T-cell (primary cell): ENCODE measurements around the gene MEIS1. TPM values are rescaled to one million over a fixed set of nuclear protein-coding genes. Genes with fewer than 3 reads are reported as not detected.

ENCODE experiments used
- ATAC-seq, 4 experiments: fragments of 200-7000 bp in 3 of 4; fragments of 150-1000 bp in 1 of 4; cut with Tn5 transposase; replicated peaks in 1 of 4; 1 replicate in 3 of 4; 2 replicates in 1 of 4; pipeline ENCODE4 v1.10.0; 2021; ENCODE audit warnings: moderate library complexity in 3 of 4, mild to moderate bottlenecking in 2 of 4, moderate number of reproducible peaks in 1 of 4
- CTCF ChIA-PET, 2 donors: fragments of 300-600 bp; sonication (Branson Sonifier 250); formaldehyde crosslinking; loops; one replicate each; lab custom pipeline; 2022; ENCODE audit warnings: antibody characterized with exemption in 2 of 2; lab: Charles Lee
- POLR2A ChIA-PET, 2 donors: fragments of 300-600 bp; sonication (Branson Sonifier 250); formaldehyde crosslinking; loops; one replicate each; lab custom pipeline; 2022; ENCODE audit warnings: antibody characterized with exemption in 2 of 2; lab: Charles Lee
- DNase-seq, 35 experiments: peaks; one replicate each; pipeline versions ENCODE4 v3.0.0 to v3.0.0-alpha.2; 2013 to 2023
- H3K27ac ChIP-seq: one replicate; pipeline ENCODE4 v1.5.1; 2013; ENCODE audit warnings: low read length
- H3K27me3 ChIP-seq, 2 experiments: replicated peaks in 1 of 2; 1 replicate in 1 of 2; 2 replicates in 1 of 2; pipeline versions ENCODE4 v1.6.1 to v1.7.0; 2013; ENCODE audit warnings: low read length in 1 of 2, mixed read lengths in 1 of 2; ENCODE audit not compliant: control insufficient read depth in 2 of 2, insufficient read depth in 2 of 2; ENCODE audit errors: extremely low read depth in 1 of 2
- H3K36me3 ChIP-seq, 2 donors: 1 replicate in 1 of 2; 2 replicates in 1 of 2; pipeline versions ENCODE4 v1.6.1 to v1.7.0; 2013; ENCODE audit warnings: low read length in 1 of 2; ENCODE audit not compliant: control insufficient read depth in 2 of 2, insufficient read depth in 1 of 2; ENCODE audit errors: extremely low read depth in 1 of 2
- H3K4me1 ChIP-seq, 2 experiments: 1 replicate in 1 of 2; 2 replicates in 1 of 2; pipeline versions ENCODE4 v1.6.1 to v1.7.0; 2013; ENCODE audit warnings: low read length in 2 of 2, mixed read lengths in 1 of 2; ENCODE audit not compliant: insufficient read depth in 2 of 2, control insufficient read depth in 1 of 2; ENCODE audit errors: extremely low read depth in 1 of 2
- H3K4me3 ChIP-seq, 2 donors: 1 replicate in 1 of 2; 2 replicates in 1 of 2; pipeline versions ENCODE4 v1.5.1 to v1.7.0; 2013; ENCODE audit warnings: mild to moderate bottlenecking in 2 of 2, low read length in 1 of 2, moderate library complexity in 1 of 2; ENCODE audit not compliant: control insufficient read depth in 1 of 2; ENCODE audit errors: extremely low read depth in 1 of 2
- H3K9me3 ChIP-seq: 2 replicates; pipeline ENCODE4 v1.7.0; 2013
- H3K27ac Mint-ChIP-seq, 2 donors: one replicate each; pipeline ENCODE4 v1.8.0; 2020 to 2021; ENCODE audit warnings: mild to moderate bottlenecking in 2 of 2, mixed read lengths in 2 of 2
- H3K27me3 Mint-ChIP-seq, 2 donors: one replicate each; pipeline ENCODE4 v1.8.0; 2021 to 2022; ENCODE audit warnings: mixed read lengths in 2 of 2
- H3K36me3 Mint-ChIP-seq: one replicate; pipeline ENCODE4 v1.8.0; 2021; ENCODE audit warnings: mixed read lengths
- H3K4me1 Mint-ChIP-seq, 3 donors: one replicate each; pipeline ENCODE4 v1.8.0; 2020 to 2022; ENCODE audit warnings: mixed read lengths in 3 of 3, mild to moderate bottlenecking in 1 of 3
- H3K4me3 Mint-ChIP-seq, 3 donors: one replicate each; pipeline ENCODE4 v1.8.0; 2020 to 2022; ENCODE audit warnings: mild to moderate bottlenecking in 3 of 3, mixed read lengths in 3 of 3, moderate library complexity in 3 of 3
- H3K9me3 Mint-ChIP-seq, 3 donors: one replicate each; pipeline ENCODE4 v1.8.0; 2020 to 2022; ENCODE audit warnings: mixed read lengths in 3 of 3
- WGBS: methylation state at CpG from one replicate; pipeline ENCODE4 v1.1.5; 2013; ENCODE audit warnings: missing lambda C conversion rate; ENCODE audit not compliant: insufficient coverage; 5-methylcytosine and 5-hydroxymethylcytosine counted together
- total RNA-seq, 35 experiments: library from RNA in 6 of 35; stranded (reverse) in 6 of 35; fragments of 120-200 nt in 1 of 35; gene quantifications; one replicate each; pipeline versions ENCODE4 v1.2.1 to v1.2.4 and lab custom pipeline; 2013 to 2026

Gene MEIS1
- total RNA-seq, 5 donors from 2014 or later (not counting 1 experiment from before 2014, with no cell fraction given), result 0.32 to 3.4 (median 0.90) TPM

DNA sequence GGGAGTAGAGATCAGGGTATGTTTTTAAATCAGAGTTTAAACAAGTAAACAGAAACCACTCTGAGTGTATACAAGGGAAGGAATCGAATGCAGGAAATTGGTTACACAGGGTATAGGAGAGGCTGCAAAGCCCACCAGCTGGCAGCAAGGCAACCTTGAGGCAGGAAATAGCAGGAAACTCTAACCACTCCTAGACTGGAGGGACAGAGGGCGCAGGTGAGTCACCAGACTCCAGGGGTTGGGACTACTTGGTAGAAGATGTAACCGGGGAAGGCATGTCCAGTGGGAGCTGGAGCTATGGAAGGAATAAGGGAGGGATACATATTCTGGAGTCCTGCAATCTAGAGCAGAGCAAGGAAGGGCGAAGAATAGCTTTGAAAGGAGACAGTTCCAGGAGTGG is 152.3 kb downstream of the MEIS1 start:
- DNase-seq (no peak), ATAC-seq (no peak)
- Mint-ChIP-seq H3K27ac (no peak overlapping the region), H3K9me3 (peaks cover 0 to 6% (median 0%) of the 10 kb centered on the region in 3 donors), H3K36me3 (no peaks in the 10 kb centered on the region), H3K4me3 (no peak overlapping the region), H3K4me1 (no peaks in the 10 kb centered on the region), H3K27me3 (peaks cover 0 to 6% of the 10 kb centered on the region in 2 donors)
- POLR2A ChIA-PET, result no interaction called here
- Histone ChIP-seq H3K4me1 (no peaks in the 10 kb centered on the region), H3K36me3 (no peaks in the 10 kb centered on the region), H3K9me3 (no peaks in the 10 kb centered on the region), H3K27ac (no peak overlapping the region), H3K4me3 (no peak overlapping the region), H3K27me3 (peaks cover 0 to 17% of the 10 kb centered on the region in 2 experiments)
- no CpG with 5 or more reads among the region's 4 CpGs for WGBS
- CTCF ChIA-PET, result no interaction called here

DNA sequence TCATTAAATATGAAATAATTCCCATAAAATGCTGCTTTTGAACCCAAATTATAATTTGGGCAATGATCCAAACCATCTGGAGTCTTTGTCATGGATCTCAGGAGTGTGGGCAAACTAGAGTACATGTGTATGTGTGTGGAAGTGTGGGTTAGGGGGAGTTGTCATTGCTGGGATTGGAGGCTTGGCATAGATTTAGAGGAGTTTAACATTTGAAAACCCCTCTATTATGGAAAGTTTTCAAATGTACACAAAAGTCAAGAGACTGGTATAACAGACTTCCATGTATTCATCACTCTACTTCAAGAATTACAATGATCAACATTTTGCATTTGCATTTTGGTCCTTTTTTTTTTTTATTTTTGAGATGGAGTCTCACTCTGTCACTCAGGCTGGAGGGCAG is 159.1 kb downstream of the MEIS1 start:
- Mint-ChIP-seq H3K27ac (no peak overlapping the region), H3K4me1 (no peaks in the 10 kb centered on the region), H3K4me3 (no peak overlapping the region), H3K36me3 (no peaks in the 10 kb centered on the region), H3K27me3 (no peaks in the 10 kb centered on the region), H3K9me3 (peaks cover 0 to 6% (median 0%) of the 10 kb centered on the region in 3 donors)
- ChIA-PET POLR2A (no interaction called here), CTCF (no interaction called here)
- Histone ChIP-seq H3K4me1 (no peaks in the 10 kb centered on the region), H3K4me3 (no peak overlapping the region), H3K27me3 (peaks cover 0 to 2% of the 10 kb centered on the region in 2 experiments), H3K27ac (no peak overlapping the region), H3K36me3 (no peaks in the 10 kb centered on the region), H3K9me3 (no peaks in the 10 kb centered on the region)
- ATAC-seq, result no peak
- no peak for DNase-seq

DNA sequence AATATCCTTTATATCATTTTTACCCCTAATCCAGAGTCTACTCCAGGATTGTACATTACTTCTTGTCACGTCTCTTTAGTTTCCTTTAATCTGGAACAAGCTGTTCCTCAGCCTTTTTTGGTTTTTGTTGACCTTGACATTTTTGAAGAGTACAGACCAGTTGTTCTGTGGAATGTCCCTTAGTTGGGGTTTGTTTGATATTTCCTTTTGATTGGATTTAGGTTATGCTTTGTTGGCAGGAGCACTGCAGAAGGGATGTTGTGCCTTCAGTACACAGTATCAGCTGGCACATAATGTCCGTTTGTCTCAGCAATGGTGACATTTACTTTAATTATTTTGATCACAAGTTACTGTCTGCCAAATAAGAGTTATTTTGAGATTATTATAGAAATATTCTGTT is 160.6 kb downstream of the MEIS1 start:
- H3K4me1 Mint-ChIP-seq, result no peaks in the 10 kb centered on the region
- DNase-seq, result no peak
- H3K4me1 ChIP-seq, result no peaks in the 10 kb centered on the region
- H3K27me3 ChIP-seq, result peaks cover 0 to 2% of the 10 kb centered on the region in 2 experiments
- 83% methylated on average over 1 of the region's 2 CpGs for WGBS
- H3K27ac Mint-ChIP-seq, result no peak overlapping the region
- H3K4me3 ChIP-seq, result no peak overlapping the region
- H3K27ac ChIP-seq, result no peak overlapping the region
- H3K27me3 Mint-ChIP-seq, result no peaks in the 10 kb centered on the region
- ChIA-PET CTCF (no interaction called here), POLR2A (no interaction called here)
- H3K9me3 ChIP-seq, result no peaks in the 10 kb centered on the region
- ATAC-seq, result no peak
- no peaks in the 10 kb centered on the region for H3K36me3 ChIP-seq
- H3K4me3 Mint-ChIP-seq, result no peak overlapping the region
- H3K36me3 Mint-ChIP-seq, result no peaks in the 10 kb centered on the region
- peaks cover 0 to 5% (median 0%) of the 10 kb centered on the region in 3 donors for H3K9me3 Mint-ChIP-seq

DNA sequence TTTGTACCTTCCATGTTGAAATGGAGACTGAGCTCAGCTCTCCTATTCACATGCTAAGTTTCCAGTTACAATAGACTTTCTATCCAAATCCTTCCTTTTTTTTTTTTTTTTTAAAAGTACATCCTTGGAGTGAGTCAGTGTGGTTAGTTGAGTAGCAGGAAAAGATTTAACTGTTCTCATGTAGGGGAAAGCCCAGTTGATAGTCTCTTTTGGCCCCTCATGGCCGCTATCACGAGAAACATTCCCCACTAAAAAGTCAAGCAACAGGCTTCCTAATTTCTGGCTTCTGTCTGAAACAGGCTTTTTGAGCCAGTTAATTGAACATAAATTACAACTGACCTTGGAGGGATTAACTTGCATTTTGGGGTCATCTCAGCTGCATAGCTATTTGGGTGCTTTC is 161.3 kb downstream of the MEIS1 start:
- Histone ChIP-seq H3K27me3 (peaks cover 0 to 2% of the 10 kb centered on the region in 2 experiments), H3K27ac (no peak overlapping the region), H3K4me1 (no peaks in the 10 kb centered on the region), H3K9me3 (no peaks in the 10 kb centered on the region), H3K36me3 (no peaks in the 10 kb centered on the region), H3K4me3 (no peak overlapping the region)
- CTCF ChIA-PET, result no interaction called here
- H3K4me3 Mint-ChIP-seq, result no peak overlapping the region
- no peaks in the 10 kb centered on the region for H3K36me3 Mint-ChIP-seq
- H3K4me1 Mint-ChIP-seq, result no peaks in the 10 kb centered on the region
- DNase-seq (no peak), ATAC-seq (no peak)
- H3K27me3 Mint-ChIP-seq, result no peaks in the 10 kb centered on the region
- POLR2A ChIA-PET, result no interaction called here
- H3K9me3 Mint-ChIP-seq, result peaks cover 0 to 5% (median 0%) of the 10 kb centered on the region in 3 donors
- H3K27ac Mint-ChIP-seq, result no peak overlapping the region
- 60% methylated on average over 1 of the region's 2 CpGs for WGBS

DNA sequence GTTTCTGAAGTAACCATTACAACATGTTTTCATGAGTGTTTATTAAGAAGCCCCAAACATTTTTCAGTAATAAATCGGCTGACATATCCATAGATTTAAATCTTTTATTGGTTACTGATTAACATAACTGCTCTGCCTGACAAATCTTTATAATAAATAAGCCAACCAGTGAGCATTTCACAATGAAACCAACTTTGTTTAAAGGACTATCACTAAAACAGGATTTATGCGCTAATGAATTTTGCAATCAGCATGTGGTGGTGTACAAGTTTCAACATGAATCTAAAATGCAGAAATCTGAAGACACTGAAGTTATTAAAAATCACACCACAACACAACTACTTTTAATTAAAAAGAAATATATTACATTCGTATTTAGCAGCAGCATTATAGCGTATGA is 166.7 kb downstream of the MEIS1 start:
- no peaks in the 10 kb centered on the region for H3K27me3 ChIP-seq
- no peaks in the 10 kb centered on the region for H3K27me3 Mint-ChIP-seq
- no peak overlapping the region for H3K27ac Mint-ChIP-seq
- H3K27ac ChIP-seq, result no peak overlapping the region
- H3K4me3 Mint-ChIP-seq, result no peak overlapping the region
- no peaks in the 10 kb centered on the region for H3K4me1 Mint-ChIP-seq
- H3K9me3 ChIP-seq, result no peaks in the 10 kb centered on the region
- H3K4me3 ChIP-seq, result no peak overlapping the region
- H3K36me3 ChIP-seq, result no peaks in the 10 kb centered on the region
- POLR2A ChIA-PET, result no interaction called here
- DNase-seq (no peak), ATAC-seq (no peak)
- CTCF ChIA-PET, result no interaction called here
- no peaks in the 10 kb centered on the region for H3K4me1 ChIP-seq
- no peaks in the 10 kb centered on the region for H3K36me3 Mint-ChIP-seq
- H3K9me3 Mint-ChIP-seq, result peaks cover 0 to 6% (median 2%) of the 10 kb centered on the region in 3 donors
- WGBS, result no CpG with 5 or more reads among the region's 4 CpGs

DNA sequence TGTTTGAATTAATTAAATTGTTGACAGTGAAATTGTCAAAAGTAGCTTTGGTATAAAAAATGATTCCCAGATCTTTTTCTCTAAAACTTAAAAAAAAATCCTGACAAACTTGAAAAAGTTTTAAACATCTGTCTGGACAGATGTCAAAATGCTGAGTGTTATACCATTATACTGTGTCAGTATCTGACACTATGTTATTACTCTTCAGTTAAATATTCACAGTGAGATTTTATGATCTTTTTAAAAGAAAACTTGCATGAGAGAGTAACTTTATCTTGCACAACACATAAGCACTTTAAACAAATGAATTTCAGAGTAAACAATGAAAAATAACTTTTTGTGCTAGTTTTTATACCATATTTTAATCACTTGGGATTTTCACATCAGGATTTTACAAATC is 167.4 kb downstream of the MEIS1 start:
- Mint-ChIP-seq H3K4me1 (no peaks in the 10 kb centered on the region), H3K27me3 (no peaks in the 10 kb centered on the region), H3K9me3 (peaks cover 0 to 6% (median 2%) of the 10 kb centered on the region in 3 donors), H3K4me3 (no peak overlapping the region), H3K27ac (no peak overlapping the region), H3K36me3 (no peaks in the 10 kb centered on the region)
- H3K27me3 ChIP-seq, result no peaks in the 10 kb centered on the region
- ChIA-PET POLR2A (no interaction called here), CTCF (no interaction called here)
- no peak overlapping the region for H3K27ac ChIP-seq
- H3K36me3 ChIP-seq, result no peaks in the 10 kb centered on the region
- DNase-seq (no peak), ATAC-seq (no peak)
- no peaks in the 10 kb centered on the region for H3K4me1 ChIP-seq
- H3K4me3 ChIP-seq, result no peak overlapping the region
- H3K9me3 ChIP-seq, result no peaks in the 10 kb centered on the region

DNA sequence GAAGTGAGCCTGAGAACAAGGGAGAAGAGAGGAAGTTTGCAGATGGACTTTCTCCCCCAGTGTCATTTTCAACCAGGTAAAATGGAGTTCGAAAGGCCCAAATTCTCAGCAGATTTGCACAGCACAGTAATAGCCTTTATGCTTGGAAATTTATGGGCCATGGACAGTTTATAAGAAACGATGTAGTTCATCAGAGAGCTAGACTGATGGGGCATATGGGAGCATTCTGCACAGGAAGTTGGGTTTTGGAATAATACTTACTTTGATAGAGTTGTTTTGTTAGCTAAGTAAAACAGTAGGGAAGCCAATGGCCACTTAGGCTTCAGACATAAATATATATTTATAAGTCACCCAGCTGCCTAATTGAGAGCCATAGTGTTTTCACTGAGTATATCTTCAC is 169.4 kb downstream of the MEIS1 start:
- H3K27me3 ChIP-seq, result no peaks in the 10 kb centered on the region
- ChIA-PET CTCF (no interaction called here), POLR2A (no interaction called here)
- ATAC-seq (no peak), DNase-seq (no peak)
- Mint-ChIP-seq H3K9me3 (peaks cover 0 to 6% (median under 1%) of the 10 kb centered on the region in 3 donors), H3K4me1 (no peaks in the 10 kb centered on the region), H3K27ac (no peak overlapping the region), H3K27me3 (no peaks in the 10 kb centered on the region), H3K36me3 (no peaks in the 10 kb centered on the region), H3K4me3 (no peak overlapping the region)
- H3K4me3 ChIP-seq, result no peak overlapping the region
- 50% methylated on average over 2 of the region's 2 CpGs for WGBS
- H3K9me3 ChIP-seq, result no peaks in the 10 kb centered on the region
- H3K4me1 ChIP-seq, result no peaks in the 10 kb centered on the region
- no peaks in the 10 kb centered on the region for H3K36me3 ChIP-seq
- H3K27ac ChIP-seq, result no peak overlapping the region
